Loucy (cell line): ENCODE measurements around the gene DNAH6.

ENCODE experiments used
- H2AFZ ChIP-seq: fragments of 200-600 bp; sonication (generic); 2 replicates; pipeline ENCODE4 v1.6.0; 2016; ENCODE audit warnings: antibody characterized with exemption, mild to moderate bottlenecking, low read length, moderate library complexity
- H3F3A ChIP-seq: fragments of 200-600 bp; 2 replicates; pipeline ENCODE4 v1.6.0; 2016; ENCODE audit warnings: antibody characterized with exemption, low read depth, mild to moderate bottlenecking
- H3K27me3 ChIP-seq: fragments of 200-600 bp; sonication (generic); 2 replicates; pipeline ENCODE4 v1.6.1; 2014; ENCODE audit warnings: low read length, mild to moderate bottlenecking; ENCODE audit not compliant: insufficient read depth, poor library complexity, severe bottlenecking
- H3K36me3 ChIP-seq: fragments of 200-600 bp; sonication (generic); 2 replicates; pipeline ENCODE4 v1.6.1; 2016; ENCODE audit warnings: low read length; ENCODE audit not compliant: insufficient read depth
- H3K4me1 ChIP-seq: fragments of 200-600 bp; sonication (generic); 2 replicates; pipeline ENCODE4 v1.5.1; 2014; ENCODE audit warnings: low read length, mild to moderate bottlenecking; ENCODE audit not compliant: insufficient read depth, poor library complexity, severe bottlenecking
- H3K4me2 ChIP-seq: fragments of 200-600 bp; sonication (generic); 2 replicates; pipeline ENCODE4 v1.6.0; 2014; ENCODE audit warnings: antibody characterized with exemption, low read length, low read depth, mild to moderate bottlenecking; ENCODE audit not compliant: poor library complexity, severe bottlenecking
- H3K4me3 ChIP-seq: fragments of 200-600 bp; sonication (generic); 2 replicates; pipeline ENCODE4 v1.5.1; 2014; ENCODE audit warnings: low read length, mild to moderate bottlenecking, mixed read lengths; ENCODE audit not compliant: poor library complexity, severe bottlenecking
- H3K79me2 ChIP-seq: fragments of 200-600 bp; sonication (generic); 2 replicates; pipeline ENCODE4 v1.6.1; 2014; ENCODE audit warnings: low read length; ENCODE audit not compliant: insufficient read depth
- H3K9ac ChIP-seq: fragments of 200-600 bp; sonication (generic); 2 replicates; pipeline ENCODE4 v1.6.0; 2014; ENCODE audit warnings: mild to moderate bottlenecking, low read depth, low read length, moderate library complexity; ENCODE audit not compliant: poor library complexity, severe bottlenecking
- H3K9me2 ChIP-seq: fragments of 200-600 bp; sonication (generic); replicated peaks from 2 replicates; pipeline ENCODE4 v1.6.1; 2016; ENCODE audit warnings: low read depth, low read length, mixed read lengths
- H3K9me3 ChIP-seq: fragments of 200-600 bp; sonication (generic); 2 replicates; pipeline ENCODE4 v1.6.1; 2014; ENCODE audit warnings: mild to moderate bottlenecking, antibody characterized with exemption, low read length, low read depth; ENCODE audit not compliant: insufficient read depth
- H4K20me1 ChIP-seq: fragments of 200-600 bp; sonication (generic); 2 replicates; pipeline ENCODE4 v1.6.0; 2014; ENCODE audit warnings: antibody characterized with exemption, low read length, mild to moderate bottlenecking; ENCODE audit not compliant: insufficient read depth, poor library complexity, severe bottlenecking
- EZH2phosphoT487 ChIP-seq: fragments of 200-600 bp; IDR thresholded peaks from 2 replicates; pipeline ENCODE4 v1.6.1; 2018; ENCODE audit warnings: antibody characterized with exemption, mild to moderate bottlenecking, moderate library complexity, borderline replicate concordance
- TF ChIP-seq, protein P1 (sequence below): fragments of 200-600 bp; sonication (generic); conservative IDR thresholded peaks from 2 replicates; pipeline ENCODE4 v1.5.1; 2014; ENCODE audit warnings: mild to moderate bottlenecking, antibody characterized with exemption, low read length

The DNAH6 gene

DNA sequence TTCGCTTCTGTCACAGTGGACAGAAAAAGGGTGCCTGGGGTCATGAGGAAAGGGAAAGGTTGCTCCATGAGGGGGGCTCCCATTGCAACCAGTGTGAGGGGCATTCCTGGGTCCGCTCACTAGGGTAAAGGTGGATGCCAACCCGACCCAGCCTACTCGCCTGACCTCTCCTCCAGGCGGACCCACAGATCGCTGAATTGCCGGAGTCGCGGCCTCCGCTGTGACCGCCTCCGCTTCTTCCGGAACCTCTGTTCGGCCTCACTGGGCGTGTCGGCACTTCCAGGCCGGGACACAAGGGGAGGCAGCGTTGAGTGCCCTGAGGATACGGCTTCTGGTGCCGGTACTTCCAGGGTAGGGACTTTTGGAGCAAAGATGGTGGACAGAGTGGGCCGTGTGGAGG is 307.5 kb downstream of the DNAH6 start:
- no peaks in the 10 kb centered on the region for H3K9me3 ChIP-seq
- H4K20me1 ChIP-seq: no peaks in the 10 kb centered on the region
- H3K4me3 ChIP-seq: no peak overlapping the region
- H3K27me3 ChIP-seq: no peaks in the 10 kb centered on the region
- H2AFZ ChIP-seq: no peak overlapping the region
- H3K79me2 ChIP-seq: no peaks in the 10 kb centered on the region
- no peaks in the 10 kb centered on the region for H3K36me3 ChIP-seq
- TF ChIP-seq EZH2phosphoT487: no peak
- TF ChIP-seq, protein P1, sequence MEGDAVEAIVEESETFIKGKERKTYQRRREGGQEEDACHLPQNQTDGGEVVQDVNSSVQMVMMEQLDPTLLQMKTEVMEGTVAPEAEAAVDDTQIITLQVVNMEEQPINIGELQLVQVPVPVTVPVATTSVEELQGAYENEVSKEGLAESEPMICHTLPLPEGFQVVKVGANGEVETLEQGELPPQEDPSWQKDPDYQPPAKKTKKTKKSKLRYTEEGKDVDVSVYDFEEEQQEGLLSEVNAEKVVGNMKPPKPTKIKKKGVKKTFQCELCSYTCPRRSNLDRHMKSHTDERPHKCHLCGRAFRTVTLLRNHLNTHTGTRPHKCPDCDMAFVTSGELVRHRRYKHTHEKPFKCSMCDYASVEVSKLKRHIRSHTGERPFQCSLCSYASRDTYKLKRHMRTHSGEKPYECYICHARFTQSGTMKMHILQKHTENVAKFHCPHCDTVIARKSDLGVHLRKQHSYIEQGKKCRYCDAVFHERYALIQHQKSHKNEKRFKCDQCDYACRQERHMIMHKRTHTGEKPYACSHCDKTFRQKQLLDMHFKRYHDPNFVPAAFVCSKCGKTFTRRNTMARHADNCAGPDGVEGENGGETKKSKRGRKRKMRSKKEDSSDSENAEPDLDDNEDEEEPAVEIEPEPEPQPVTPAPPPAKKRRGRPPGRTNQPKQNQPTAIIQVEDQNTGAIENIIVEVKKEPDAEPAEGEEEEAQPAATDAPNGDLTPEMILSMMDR: no peak
- no peaks in the 10 kb centered on the region for H3K9me2 ChIP-seq
- H3K4me1 ChIP-seq: no peaks in the 10 kb centered on the region
- no peak overlapping the region for H3K4me2 ChIP-seq
- H3K9ac ChIP-seq: no peak overlapping the region
- no peaks in the 10 kb centered on the region for H3F3A ChIP-seq

GRCh38 chr2:84827978-84828575 is 311.8 kb downstream of the DNAH6 start:
- H4K20me1 ChIP-seq: no peaks in the 10 kb centered on the region
- no peaks in the 10 kb centered on the region for H3K27me3 ChIP-seq
- no peaks in the 10 kb centered on the region for H3F3A ChIP-seq
- no peaks in the 10 kb centered on the region for H3K4me1 ChIP-seq
- H2AFZ ChIP-seq: no peak overlapping the region
- TF ChIP-seq, protein P1: no peak
- no peak for TF ChIP-seq EZH2phosphoT487
- H3K4me2 ChIP-seq: no peak overlapping the region
- no peaks in the 10 kb centered on the region for H3K79me2 ChIP-seq
- no peak overlapping the region for H3K9ac ChIP-seq
- H3K36me3 ChIP-seq: no peaks in the 10 kb centered on the region
- H3K9me3 ChIP-seq: no peaks in the 10 kb centered on the region
- no peaks in the 10 kb centered on the region for H3K9me2 ChIP-seq
- no peak overlapping the region for H3K4me3 ChIP-seq

- H4K20me1 ChIP-seq: no peaks in the 10 kb centered on the region
- no peak overlapping the region for H3K4me3 ChIP-seq
- no peak overlapping the region for H2AFZ ChIP-seq
- H3F3A ChIP-seq: no peaks in the 10 kb centered on the region
- no peaks in the 10 kb centered on the region for H3K36me3 ChIP-seq
- no peaks in the 10 kb centered on the region for H3K4me1 ChIP-seq
- H3K27me3 ChIP-seq: no peaks in the 10 kb centered on the region
- no peaks in the 10 kb centered on the region for H3K79me2 ChIP-seq
- H3K4me2 ChIP-seq: no peak overlapping the region
- no peaks in the 10 kb centered on the region for H3K9me2 ChIP-seq
- TF ChIP-seq, protein P1: no peak
- TF ChIP-seq EZH2phosphoT487: no peak
- no peaks in the 10 kb centered on the region for H3K9me3 ChIP-seq
- no peak overlapping the region for H3K9ac ChIP-seq
Measured at GRCh38 chr2:84829693-84830092, 313.4 kb downstream of the DNAH6 start.
